IMR-90 (cell line): ENCODE results near the gene DPH6. TPM values are rescaled to one million over a fixed set of nuclear protein-coding genes. Genes with fewer than 3 reads are reported as not detected.

Experiments
- ATAC-seq: fragments of 200-7000 bp; cut with Tn5 transposase; 2 replicates; pipeline ENCODE4 v1.9.1; 2020; ENCODE audit warnings: low read depth, mild to moderate bottlenecking, moderate library complexity
- BruUV-seq: library from RNA; stranded (reverse); fragments of 400-500 nt; replicated peaks from 2 replicates; lab custom pipeline; 2021; lab: Mats Ljungman, UMichigan
- CTCF ChIA-PET: fragments of 300-600 bp; formaldehyde crosslinking; extraction: SDS; loops from one replicate; lab custom pipeline; 2021; ENCODE audit warnings: antibody characterized with exemption; lab: Yijun Ruan, JAX
- POLR2A ChIA-PET: fragments of 300-600 bp; sonication (Branson Sonifier 250); formaldehyde crosslinking; loops from one replicate; lab custom pipeline; 2022; ENCODE audit warnings: antibody characterized with exemption; ENCODE audit not compliant: unreplicated experiment; lab: Charles Lee
- DNase-seq: peaks from one replicate; pipeline ENCODE4 v3.0.0; 2013
- H2AFZ ChIP-seq: replicated peaks from 2 replicates; pipeline ENCODE3; 2013; ENCODE audit warnings: low read length, mild to moderate bottlenecking; ENCODE audit not compliant: poor library complexity
- H2AK5ac ChIP-seq: 2 replicates; pipeline ENCODE4 v1.6.1; 2013; ENCODE audit warnings: low read depth, low read length, inconsistent platforms
- H2AK9ac ChIP-seq: replicated peaks from 2 replicates; pipeline ENCODE3; 2013; ENCODE audit warnings: mild to moderate bottlenecking, low read depth, low read length, moderate library complexity; ENCODE audit not compliant: poor library complexity
- H2BK120ac ChIP-seq: 2 replicates; pipeline ENCODE4 v1.6.1; 2013; ENCODE audit warnings: low read depth, low read length, inconsistent platforms
- H2BK15ac ChIP-seq: 3 replicates; pipeline ENCODE4 v1.6.1; 2013; ENCODE audit warnings: low read depth, low read length, inconsistent platforms
- H2BK20ac ChIP-seq: 2 replicates; pipeline ENCODE4 v1.6.1; 2013; ENCODE audit warnings: low read depth, mild to moderate bottlenecking, inconsistent platforms, low read length, moderate library complexity
- H2BK5ac ChIP-seq: 2 replicates; pipeline ENCODE4 v1.6.1; 2013; ENCODE audit warnings: mild to moderate bottlenecking, low read depth, low read length, inconsistent platforms; ENCODE audit not compliant: poor library complexity, severe bottlenecking
- H3K14ac ChIP-seq: replicated peaks from 2 replicates; pipeline ENCODE4 v1.6.1; 2013; ENCODE audit warnings: low read depth, low read length, inconsistent platforms
- H3K18ac ChIP-seq: 2 replicates; pipeline ENCODE4 v1.6.1; 2013; ENCODE audit warnings: low read depth, low read length, control low read depth
- H3K23ac ChIP-seq: 2 replicates; pipeline ENCODE4 v1.6.1; 2013; ENCODE audit warnings: low read depth, low read length, inconsistent platforms
- H3K27ac ChIP-seq: 2 replicates; pipeline ENCODE4 v1.5.1; 2013; ENCODE audit warnings: mild to moderate bottlenecking, control low read depth, low read length; ENCODE audit not compliant: insufficient read depth
- H3K27me3 ChIP-seq: 2 replicates; pipeline ENCODE4 v1.6.1; 2013; ENCODE audit warnings: low read length; ENCODE audit not compliant: control insufficient read depth, insufficient read depth
- H3K36me3 ChIP-seq: 2 replicates; pipeline ENCODE4 v1.6.1; 2013; ENCODE audit warnings: low read length, mixed read lengths; ENCODE audit not compliant: control insufficient read depth, insufficient read depth
- H3K4ac ChIP-seq: 2 replicates; pipeline ENCODE4 v1.6.1; 2013; ENCODE audit warnings: low read depth, low read length, inconsistent platforms
- H3K4me1 ChIP-seq: 2 replicates; pipeline ENCODE4 v1.6.1; 2013; ENCODE audit warnings: low read length, mixed read lengths; ENCODE audit not compliant: control insufficient read depth, insufficient read depth
- H3K4me2 ChIP-seq: 2 replicates; pipeline ENCODE4 v1.6.1; 2013; ENCODE audit warnings: low read depth, mild to moderate bottlenecking, control low read depth, low read length, moderate library complexity
- H3K4me3 ChIP-seq: 2 replicates; pipeline ENCODE4 v1.5.1; 2013; ENCODE audit warnings: low read depth, mild to moderate bottlenecking, control low read depth, low read length, moderate library complexity; ENCODE audit not compliant: insufficient read depth
- H3K56ac ChIP-seq: 2 replicates; pipeline ENCODE4 v1.6.1; 2013; ENCODE audit warnings: low read length, inconsistent platforms; ENCODE audit not compliant: insufficient read depth; ENCODE audit errors: extremely low read depth
- H3K79me1 ChIP-seq, 2 experiments: 2 replicates each; pipeline ENCODE4 v1.6.1; 2013; ENCODE audit warnings: low read length in 2 of 2, inconsistent platforms in 1 of 2, low read depth in 1 of 2
- H3K9ac ChIP-seq: 2 replicates; pipeline ENCODE4 v1.6.1; 2013; ENCODE audit warnings: low read depth, low read length, control low read depth
- H3K9me1 ChIP-seq: 2 replicates; pipeline ENCODE4 v1.6.1; 2013; ENCODE audit warnings: low read length, inconsistent platforms; ENCODE audit not compliant: insufficient read depth
- H3K9me3 ChIP-seq: 2 replicates; pipeline ENCODE4 v1.6.1; 2013; ENCODE audit warnings: low read length; ENCODE audit not compliant: control insufficient read depth, insufficient read depth
- H4K20me1 ChIP-seq: 2 replicates; pipeline ENCODE4 v1.6.1; 2013; ENCODE audit warnings: low read length, inconsistent platforms; ENCODE audit not compliant: insufficient read depth
- H4K5ac ChIP-seq: 2 replicates; pipeline ENCODE4 v1.6.1; 2013; ENCODE audit warnings: mild to moderate bottlenecking, low read depth, low read length, control low read depth
- H4K8ac ChIP-seq, 2 experiments: 2 replicates each; pipeline ENCODE4 v1.6.1; 2013; ENCODE audit warnings: low read depth in 2 of 2, low read length in 2 of 2, control low read depth in 1 of 2, inconsistent platforms in 1 of 2
- H4K91ac ChIP-seq: 2 replicates; pipeline ENCODE4 v1.6.1; 2013; ENCODE audit warnings: low read depth, low read length, inconsistent platforms; ENCODE audit not compliant: insufficient read depth
- BHLHE40 ChIP-seq: fragments of 150-350 bp; IDR thresholded peaks from 2 replicates; pipeline ENCODE4 v1.6.1; 2016; ENCODE audit warnings: mild to moderate bottlenecking, low read depth, low read length
- CEBPB ChIP-seq: IDR thresholded peaks from 2 replicates; pipeline ENCODE4 v1.6.1; 2012; ENCODE audit warnings: low read depth, low read length, improper control_type of control experiment
- CHD1 ChIP-seq: IDR thresholded peaks from 2 replicates; pipeline ENCODE4 v1.6.1; 2012; ENCODE audit warnings: low read depth, low read length, improper control_type of control experiment
- FOS ChIP-seq: fragments of 150-350 bp; IDR thresholded peaks from 2 replicates; pipeline ENCODE4 v1.6.1; 2016; ENCODE audit warnings: low read depth, low read length
- MAFK ChIP-seq: IDR thresholded peaks from 2 replicates; pipeline ENCODE4 v1.6.1; 2012; ENCODE audit warnings: low read depth, low read length, improper control_type of control experiment
- MAZ ChIP-seq: IDR thresholded peaks from 2 replicates; pipeline ENCODE4 v1.6.1; 2012; ENCODE audit warnings: low read depth, mild to moderate bottlenecking, low read length, improper control_type of control experiment, moderate library complexity, borderline replicate concordance
- MXI1 ChIP-seq: IDR thresholded peaks from 2 replicates; pipeline ENCODE4 v1.6.1; 2012; ENCODE audit warnings: low read depth, mild to moderate bottlenecking, low read length, moderate library complexity, borderline replicate concordance
- NFE2L2 ChIP-seq: fragments of 150-350 bp; IDR thresholded peaks from 2 replicates; pipeline ENCODE4 v1.6.1; 2016; ENCODE audit warnings: low read depth, mild to moderate bottlenecking, low read length
- POLR2A ChIP-seq: IDR thresholded peaks from 2 replicates; pipeline ENCODE4 v1.6.1; 2012; ENCODE audit warnings: mild to moderate bottlenecking, low read depth, low read length
- RAD21 ChIP-seq: IDR thresholded peaks from 2 replicates; pipeline ENCODE4 v1.6.1; 2012; ENCODE audit warnings: low read length, improper control_type of control experiment
- RCOR1 ChIP-seq: IDR thresholded peaks from 2 replicates; pipeline ENCODE4 v1.6.1; 2012; ENCODE audit warnings: mild to moderate bottlenecking, low read length, improper control_type of control experiment; ENCODE audit not compliant: insufficient replicate concordance
- RFX5 ChIP-seq: IDR thresholded peaks from 2 replicates; pipeline ENCODE4 v1.8.0; 2012; ENCODE audit warnings: low read depth, mild to moderate bottlenecking, low read length, moderate library complexity
- SMC3 ChIP-seq: fragments of 150-350 bp; IDR thresholded peaks from 2 replicates; pipeline ENCODE4 v1.6.1; 2016; ENCODE audit warnings: low read depth, mild to moderate bottlenecking, antibody characterized with exemption, low read length, moderate library complexity
- WGBS, 2 experiments: methylation state at CpG; one replicate each; pipeline versions ENCODE4 v1.1.5 to v1.1.7; 2013; ENCODE audit warnings: missing lambda C conversion rate in 2 of 2; ENCODE audit not compliant: insufficient read length in 1 of 2; ENCODE audit errors: extremely low coverage in 2 of 2; 5-methylcytosine and 5-hydroxymethylcytosine counted together
- dilution Hi-C: fragments of 300-500 bp; cut with HindIII; formaldehyde crosslinking; loops from one replicate; pipeline ENCODE4 v1.14.3; 2018; ENCODE audit warnings: low sequenced_read_pairs; ENCODE audit not compliant: unreplicated experiment
- in situ Hi-C: fragments of 300-500 bp; cut with MboI; formaldehyde crosslinking; loops from 3 replicates; pipeline ENCODE4 v1.14.3; 2019; ENCODE audit warnings: low sequenced_read_pairs, inconsistent platforms, mixed read lengths
- intact Hi-C: fragments of 100-400 bp; cut with micrococcal nuclease; formaldehyde crosslinking; loops from 2 replicates; pipeline ENCODE4 v1.10.0; 2022
- polyA plus RNA-seq, 3 experiments: library from polyadenylated mRNA; depleted of rRNA; stranded (reverse); fragments of >200 nt; gene quantifications; 2 replicates each; pipeline ENCODE4 v1.2.3, GENCODE V29; 2012; ENCODE audit warnings: low replicate concordance in 1 of 3
- total RNA-seq: library from RNA; depleted of rRNA; stranded (reverse); fragments of >200 nt; gene quantifications from 2 replicates; pipeline ENCODE4 v1.2.3, GENCODE V29; 2012
- TF ChIP-seq, protein P1 (sequence below): fragments of 150-350 bp; IDR thresholded peaks from 2 replicates; pipeline ENCODE4 v1.6.1; 2016; ENCODE audit warnings: low read depth, mild to moderate bottlenecking, low read length, moderate library complexity, borderline replicate concordance
- TF ChIP-seq, protein P2 (sequence below): conservative IDR thresholded peaks from 2 replicates; pipeline ENCODE4 v1.5.1; 2012; ENCODE audit warnings: mild to moderate bottlenecking, low read depth, low read length, improper control_type of control experiment
- TF ChIP-seq, protein P3 (sequence below): fragments of 150-350 bp; IDR thresholded peaks from 2 replicates; pipeline ENCODE4 v1.6.1; 2017; ENCODE audit warnings: mild to moderate bottlenecking, antibody characterized with exemption, low read length, low read depth

DPH6 gene
- total and polyA plus RNA-seq, 2 of the 4 experiments (the other 2 are of a cell fraction), result 6.1 to 8.1 TPM

DNA sequence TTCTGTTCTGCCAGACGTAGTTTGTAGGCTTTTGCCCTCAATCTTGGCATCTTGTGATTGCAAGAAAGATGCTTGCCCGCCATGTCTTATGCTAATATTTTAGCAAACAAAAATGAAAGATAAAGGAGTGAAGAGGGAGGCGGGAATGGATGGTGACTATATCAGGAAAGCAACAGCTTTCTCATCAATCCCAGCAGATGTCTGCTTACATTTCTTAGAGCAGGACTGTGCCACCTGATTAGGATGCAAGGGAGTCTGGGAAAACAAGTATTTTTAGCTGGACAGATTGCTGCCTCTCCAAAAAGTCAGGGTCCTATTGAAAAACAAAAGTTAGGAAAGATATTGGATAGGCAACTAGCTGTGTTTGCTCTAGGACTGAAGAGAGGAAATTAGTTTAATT lies 34.6 kb upstream of the DPH6 start:
- POLR2A ChIA-PET, result no interaction called here
- no CpG with 5 or more reads among the region's 3 CpGs for WGBS, 2 experiments
- H3K79me1 ChIP-seq, result no peaks in the 10 kb centered on the region
- dilution Hi-C loops, result no loop called here
- no TSS peak for BruUV-seq
- intact Hi-C loops, result no loop called here
- H4K20me1 ChIP-seq, result no peaks in the 10 kb centered on the region
- H3K14ac ChIP-seq, result no peak overlapping the region
- H2BK5ac ChIP-seq, result no peak overlapping the region
- no peaks in the 10 kb centered on the region for H3K4me1 ChIP-seq
- CTCF ChIA-PET, result no interaction called here
- no peak overlapping the region for H2BK120ac ChIP-seq
- H4K8ac ChIP-seq, result no peak overlapping the region
- no peak overlapping the region for H2AK5ac ChIP-seq
- H2AFZ ChIP-seq, result no peak overlapping the region
- H2BK15ac ChIP-seq, result no peak overlapping the region
- H3K9me1 ChIP-seq, result no peaks in the 10 kb centered on the region
- no peaks in the 10 kb centered on the region for H3K36me3 ChIP-seq
- DNase-seq, result no peak
- H3K18ac ChIP-seq, result no peak overlapping the region
- H4K5ac ChIP-seq, result no peak overlapping the region
- no peaks in the 10 kb centered on the region for H3K27me3 ChIP-seq
- TF ChIP-seq, protein P1, sequence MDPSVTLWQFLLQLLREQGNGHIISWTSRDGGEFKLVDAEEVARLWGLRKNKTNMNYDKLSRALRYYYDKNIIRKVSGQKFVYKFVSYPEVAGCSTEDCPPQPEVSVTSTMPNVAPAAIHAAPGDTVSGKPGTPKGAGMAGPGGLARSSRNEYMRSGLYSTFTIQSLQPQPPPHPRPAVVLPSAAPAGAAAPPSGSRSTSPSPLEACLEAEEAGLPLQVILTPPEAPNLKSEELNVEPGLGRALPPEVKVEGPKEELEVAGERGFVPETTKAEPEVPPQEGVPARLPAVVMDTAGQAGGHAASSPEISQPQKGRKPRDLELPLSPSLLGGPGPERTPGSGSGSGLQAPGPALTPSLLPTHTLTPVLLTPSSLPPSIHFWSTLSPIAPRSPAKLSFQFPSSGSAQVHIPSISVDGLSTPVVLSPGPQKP, result no peak
- TF ChIP-seq, protein P2, sequence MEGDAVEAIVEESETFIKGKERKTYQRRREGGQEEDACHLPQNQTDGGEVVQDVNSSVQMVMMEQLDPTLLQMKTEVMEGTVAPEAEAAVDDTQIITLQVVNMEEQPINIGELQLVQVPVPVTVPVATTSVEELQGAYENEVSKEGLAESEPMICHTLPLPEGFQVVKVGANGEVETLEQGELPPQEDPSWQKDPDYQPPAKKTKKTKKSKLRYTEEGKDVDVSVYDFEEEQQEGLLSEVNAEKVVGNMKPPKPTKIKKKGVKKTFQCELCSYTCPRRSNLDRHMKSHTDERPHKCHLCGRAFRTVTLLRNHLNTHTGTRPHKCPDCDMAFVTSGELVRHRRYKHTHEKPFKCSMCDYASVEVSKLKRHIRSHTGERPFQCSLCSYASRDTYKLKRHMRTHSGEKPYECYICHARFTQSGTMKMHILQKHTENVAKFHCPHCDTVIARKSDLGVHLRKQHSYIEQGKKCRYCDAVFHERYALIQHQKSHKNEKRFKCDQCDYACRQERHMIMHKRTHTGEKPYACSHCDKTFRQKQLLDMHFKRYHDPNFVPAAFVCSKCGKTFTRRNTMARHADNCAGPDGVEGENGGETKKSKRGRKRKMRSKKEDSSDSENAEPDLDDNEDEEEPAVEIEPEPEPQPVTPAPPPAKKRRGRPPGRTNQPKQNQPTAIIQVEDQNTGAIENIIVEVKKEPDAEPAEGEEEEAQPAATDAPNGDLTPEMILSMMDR, result no peak
- TF ChIP-seq CEBPB, result no peak
- no peak for TF ChIP-seq BHLHE40
- no peak for TF ChIP-seq RFX5
- TF ChIP-seq POLR2A, result no peak
- no peak for TF ChIP-seq FOS
- TF ChIP-seq RCOR1, result no peak
- TF ChIP-seq, protein P3, sequence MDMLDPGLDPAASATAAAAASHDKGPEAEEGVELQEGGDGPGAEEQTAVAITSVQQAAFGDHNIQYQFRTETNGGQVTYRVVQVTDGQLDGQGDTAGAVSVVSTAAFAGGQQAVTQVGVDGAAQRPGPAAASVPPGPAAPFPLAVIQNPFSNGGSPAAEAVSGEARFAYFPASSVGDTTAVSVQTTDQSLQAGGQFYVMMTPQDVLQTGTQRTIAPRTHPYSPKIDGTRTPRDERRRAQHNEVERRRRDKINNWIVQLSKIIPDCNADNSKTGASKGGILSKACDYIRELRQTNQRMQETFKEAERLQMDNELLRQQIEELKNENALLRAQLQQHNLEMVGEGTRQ, result no peak
- no peak for TF ChIP-seq MAFK
- no peak for TF ChIP-seq SMC3
- no peak for TF ChIP-seq RAD21
- TF ChIP-seq CHD1, result no peak
- TF ChIP-seq MAZ, result no peak
- no peak for TF ChIP-seq MXI1
- no peak for TF ChIP-seq NFE2L2
- no peak overlapping the region for H3K27ac ChIP-seq
- H2AK9ac ChIP-seq, result no peak overlapping the region
- H4K91ac ChIP-seq, result no peak overlapping the region
- H3K23ac ChIP-seq, result no peak overlapping the region
- no peak overlapping the region for H3K4ac ChIP-seq
- no peak for ATAC-seq
- H3K9ac ChIP-seq, result no peak overlapping the region
- H2BK20ac ChIP-seq, result no peak overlapping the region
- in situ Hi-C loops, result no loop called here
- H3K4me2 ChIP-seq, result no peak overlapping the region
- no peak overlapping the region for H3K56ac ChIP-seq
- H3K9me3 ChIP-seq, result no peaks in the 10 kb centered on the region
- H3K4me3 ChIP-seq, result no peak overlapping the region
